ENCODE results near the gene EFHC1. TPM values are rescaled to one million over a fixed set of nuclear protein-coding genes. Genes with fewer than 3 reads are reported as not detected.
A peak's percentile ranks its signal among the peaks of the same experiment; 100 is the strongest.

Gene EFHC1
- total and polyA plus RNA-seq, 2 of the 13 experiments (the other 11 are each of a cell fraction or from before 2014, with no cell fraction given): 23.4 to 29.5 TPM

GRCh38 chr6:52517502-52518278 lies 97.5 kb downstream of the EFHC1 start (continued):
- no peak for TF ChIP-seq TRIM22 (IDR thresholded peaks at IDR 0.05)
- TF ChIP-seq ARNT (IDR thresholded peaks at IDR 0.05): no peak
- TF ChIP-seq ZNF468 (CRISPR knock-in tag; IDR thresholded peaks at IDR 0.05): no peak
- no peak for TF ChIP-seq ZNF652 (CRISPR knock-in tag; IDR thresholded peaks at IDR 0.05; ENCODE audit: borderline replicate concordance, low read depth)
- TF ChIP-seq TSC22D2 (CRISPR knock-in tag; IDR thresholded peaks at IDR 0.05; ENCODE audit: borderline replicate concordance): no peak
- TF ChIP-seq NR3C1 (CRISPR knock-in tag; IDR thresholded peaks at IDR 0.05): no peak
- no peak for TF ChIP-seq CBX1 (IDR thresholded peaks at IDR 0.05; ENCODE audit: low read depth)
- no peak for TF ChIP-seq ONECUT2 (CRISPR knock-in tag; IDR thresholded peaks at IDR 0.05)
- TF ChIP-seq SMAD3 (CRISPR knock-in tag; IDR thresholded peaks at IDR 0.05): no peak
- no peak for TF ChIP-seq ZNF260 (CRISPR knock-in tag; IDR thresholded peaks at IDR 0.05; ENCODE audit: borderline replicate concordance, low read depth)
- TF ChIP-seq, protein P1, sequence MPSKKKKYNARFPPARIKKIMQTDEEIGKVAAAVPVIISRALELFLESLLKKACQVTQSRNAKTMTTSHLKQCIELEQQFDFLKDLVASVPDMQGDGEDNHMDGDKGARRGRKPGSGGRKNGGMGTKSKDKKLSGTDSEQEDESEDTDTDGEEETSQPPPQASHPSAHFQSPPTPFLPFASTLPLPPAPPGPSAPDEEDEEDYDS (CRISPR knock-in tag; IDR thresholded peaks at IDR 0.05): peak; percentile 55; the same call in 1 of the 2 replicates
- no peak for TF ChIP-seq JDP2 (CRISPR knock-in tag; IDR thresholded peaks at IDR 0.05; ENCODE audit: borderline replicate concordance)
- no peak for TF ChIP-seq ELK4 (CRISPR knock-in tag; IDR thresholded peaks at IDR 0.05; ENCODE audit: borderline replicate concordance)
- TF ChIP-seq ZSCAN21 (CRISPR knock-in tag; IDR thresholded peaks at IDR 0.05; ENCODE audit: borderline replicate concordance): no peak; the same call in 1 of the 2 replicates
- TF ChIP-seq ZNF547 (CRISPR knock-in tag; IDR thresholded peaks at IDR 0.05): 0 out of 2 replicates have a peak, but pooled peaks have one; percentile 60
- TF ChIP-seq, protein P2, sequence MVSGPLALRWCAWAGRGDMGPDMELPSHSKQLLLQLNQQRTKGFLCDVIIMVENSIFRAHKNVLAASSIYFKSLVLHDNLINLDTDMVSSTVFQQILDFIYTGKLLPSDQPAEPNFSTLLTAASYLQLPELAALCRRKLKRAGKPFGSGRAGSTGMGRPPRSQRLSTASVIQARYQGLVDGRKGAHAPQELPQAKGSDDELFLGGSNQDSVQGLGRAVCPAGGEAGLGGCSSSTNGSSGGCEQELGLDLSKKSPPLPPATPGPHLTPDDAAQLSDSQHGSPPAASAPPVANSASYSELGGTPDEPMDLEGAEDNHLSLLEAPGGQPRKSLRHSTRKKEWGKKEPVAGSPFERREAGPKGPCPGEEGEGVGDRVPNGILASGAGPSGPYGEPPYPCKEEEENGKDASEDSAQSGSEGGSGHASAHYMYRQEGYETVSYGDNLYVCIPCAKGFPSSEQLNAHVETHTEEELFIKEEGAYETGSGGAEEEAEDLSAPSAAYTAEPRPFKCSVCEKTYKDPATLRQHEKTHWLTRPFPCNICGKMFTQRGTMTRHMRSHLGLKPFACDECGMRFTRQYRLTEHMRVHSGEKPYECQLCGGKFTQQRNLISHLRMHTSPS (CRISPR knock-in tag; IDR thresholded peaks at IDR 0.05; ENCODE audit: low read depth): peak; percentile 35; the same call in 1 of the 2 replicates
- 0 out of 2 replicates have a peak, but pooled peaks have one; percentile 14 for TF ChIP-seq FOXJ3 (CRISPR knock-in tag; IDR thresholded peaks at IDR 0.05; ENCODE audit: borderline replicate concordance)
- no peak for TF ChIP-seq BRD4 (CRISPR knock-in tag; IDR thresholded peaks at IDR 0.05)
- TF ChIP-seq HOXA3 (CRISPR knock-in tag; IDR thresholded peaks at IDR 0.05): peak; percentile 87
- TF ChIP-seq SAFB2 (CRISPR knock-in tag; IDR thresholded peaks at IDR 0.05; ENCODE audit: borderline replicate concordance, low read depth): peak; percentile 32; the same call in 1 of the 2 replicates
- TF ChIP-seq ZNF615 (CRISPR knock-in tag; IDR thresholded peaks at IDR 0.05; ENCODE audit: borderline replicate concordance): no peak
- no peak for TF ChIP-seq NFKB2 (CRISPR knock-in tag; IDR thresholded peaks at IDR 0.05; ENCODE audit: borderline replicate concordance)
